HUES64 (cell line): Measurements from ENCODE around the gene STIM1.
A peak's percentile ranks its signal among the peaks of the same experiment; 100 is the strongest.
"Not testable (repeated sequence)": the region's sequence is repeated elsewhere in the genome, so short reads cannot be mapped to it uniquely, and the experiment has no call there.

Source experiments
- H3K27ac ChIP-seq: 2 replicates; pipeline ENCODE4 v1.7.0; 2013; ENCODE audit warnings: low read depth, low read length, inconsistent platforms
- H3K27me3 ChIP-seq: 2 replicates; pipeline ENCODE4 v1.6.1; 2013; ENCODE audit warnings: mild to moderate bottlenecking, low read length; ENCODE audit not compliant: insufficient read depth
- H3K36me3 ChIP-seq: 2 replicates; pipeline ENCODE4 v1.6.1; 2013; ENCODE audit warnings: mild to moderate bottlenecking, low read length; ENCODE audit not compliant: insufficient read depth
- H3K4me1 ChIP-seq: 2 replicates; pipeline ENCODE4 v1.6.1; 2013; ENCODE audit warnings: mild to moderate bottlenecking, low read length, moderate library complexity; ENCODE audit not compliant: insufficient read depth
- H3K4me3 ChIP-seq: 2 replicates; pipeline ENCODE4 v1.5.1; 2013; ENCODE audit warnings: mild to moderate bottlenecking, low read length, moderate library complexity
- H3K9ac ChIP-seq: 2 replicates; pipeline ENCODE4 v1.6.1; 2013; ENCODE audit warnings: mild to moderate bottlenecking, low read depth, low read length
- H3K9me3 ChIP-seq: 2 replicates; pipeline ENCODE4 v1.6.1; 2013; ENCODE audit warnings: low read depth, low read length; ENCODE audit not compliant: insufficient read depth
- WGBS: fragments of 150-250, 120-280 bp; methylation state at CpG from one replicate; pipeline ENCODE4 v1.1.7; 2013; ENCODE audit warnings: missing lambda C conversion rate; 5-methylcytosine and 5-hydroxymethylcytosine counted together

STIM1 gene

GRCh38 chr11:3989276-3989920 is 133.9 kb downstream of the STIM1 start:
- WGBS, result 91% methylated on average over 26 of the region's 27 CpGs
- Histone ChIP-seq H3K27ac (no peak overlapping the region), H3K4me3 (peak overlapping the region; percentile 32; the same call in 1 of the 2 replicates)

GRCh38 chr11:3989921-3990290 is 134.4 kb downstream of the STIM1 start:
- H3K9me3 ChIP-seq, result peaks cover 14% of the 10 kb centered on the region
- H3K27ac ChIP-seq, result no peak overlapping the region
- H3K4me3 ChIP-seq, result no peak overlapping the region
- no peaks in the 10 kb centered on the region for H3K36me3 ChIP-seq
- no peak overlapping the region for H3K9ac ChIP-seq
- no peaks in the 10 kb centered on the region; the same call in 1 of the 2 replicates for H3K4me1 ChIP-seq
- 0 out of 2 replicates have a peak, but pooled peaks cover 2% of the 10 kb centered on the region for H3K27me3 ChIP-seq
- 88% methylated on average over 2 of the region's 3 CpGs for WGBS

More at GRCh38 chr11:3989276-3989920, 133.9 kb downstream of the STIM1 start:
- no peak overlapping the region for H3K9ac ChIP-seq
- no peaks in the 10 kb centered on the region; the same call in 1 of the 2 replicates for H3K4me1 ChIP-seq
- peaks cover 9% of the 10 kb centered on the region for H3K9me3 ChIP-seq
- H3K27me3 ChIP-seq, result 0 out of 2 replicates have a peak, but pooled peaks cover 2% of the 10 kb centered on the region
- no peaks in the 10 kb centered on the region for H3K36me3 ChIP-seq

- H3K9me3 ChIP-seq, result peaks cover 19% of the 10 kb centered on the region
- H3K36me3 ChIP-seq, result no peaks in the 10 kb centered on the region
- no peaks in the 10 kb centered on the region; the same call in 1 of the 2 replicates for H3K4me1 ChIP-seq
- H3K9ac ChIP-seq, result no peak overlapping the region
- H3K4me3 ChIP-seq, result no peak overlapping the region
- 0 out of 2 replicates have a peak, but pooled peaks cover 2% of the 10 kb centered on the region for H3K27me3 ChIP-seq
- no peak overlapping the region for H3K27ac ChIP-seq
Measured at GRCh38 chr11:3990406-3990805, 134.9 kb downstream of the STIM1 start.

GRCh38 chr11:3992964-3993363 is 137.5 kb downstream of the STIM1 start:
- Histone ChIP-seq H3K4me1 (no peaks in the 10 kb centered on the region; the same call in 1 of the 2 replicates), H3K9me3 (peaks cover 21% of the 10 kb centered on the region), H3K36me3 (no peaks in the 10 kb centered on the region), H3K27ac (no peak overlapping the region), H3K27me3 (0 out of 2 replicates have a peak, but pooled peaks cover 2% of the 10 kb centered on the region), H3K4me3 (no peak overlapping the region), H3K9ac (no peak overlapping the region)
- 80% methylated on average over 1 of the region's 1 CpG for WGBS

- no peaks in the 10 kb centered on the region for H3K36me3 ChIP-seq
- WGBS, result 88% methylated on average over 6 of the region's 6 CpGs
Measured at GRCh38 chr11:3994030-3994640, 138.7 kb downstream of the STIM1 start.

GRCh38 chr11:3995307-3995706 is 139.8 kb downstream of the STIM1 start:
- H3K9me3 ChIP-seq, result peaks cover 31% of the 10 kb centered on the region

More at GRCh38 chr11:3994030-3994640, 138.7 kb downstream of the STIM1 start:
- H3K4me3 ChIP-seq, result no peak overlapping the region
- H3K4me1 ChIP-seq, result no peaks in the 10 kb centered on the region; the same call in 1 of the 2 replicates
- 0 out of 2 replicates have a peak, but pooled peaks cover under 1% of the 10 kb centered on the region for H3K27me3 ChIP-seq
- H3K27ac ChIP-seq, result no peak overlapping the region
- H3K9me3 ChIP-seq, result peaks cover 27% of the 10 kb centered on the region
- H3K9ac ChIP-seq, result no peak overlapping the region

GRCh38 chr11:3995949-3996554 is 140.6 kb downstream of the STIM1 start:
- H3K27me3 ChIP-seq, result no peaks in the 10 kb centered on the region
- H3K9ac ChIP-seq, result no peak overlapping the region
- H3K27ac ChIP-seq, result no peak overlapping the region
- H3K4me3 ChIP-seq, result no peak overlapping the region
- no peaks in the 10 kb centered on the region for H3K4me1 ChIP-seq
- WGBS, result 88% methylated on average over 4 of the region's 4 CpGs
- H3K9me3 ChIP-seq, result peaks cover 31% of the 10 kb centered on the region
- H3K36me3 ChIP-seq, result no peaks in the 10 kb centered on the region

More at GRCh38 chr11:3995307-3995706, 139.8 kb downstream of the STIM1 start:
- WGBS, result 83% methylated on average over 1 of the region's 1 CpG
- Histone ChIP-seq H3K36me3 (no peaks in the 10 kb centered on the region), H3K4me1 (no peaks in the 10 kb centered on the region), H3K9ac (no peak overlapping the region), H3K27ac (no peak overlapping the region), H3K4me3 (no peak overlapping the region), H3K27me3 (no peaks in the 10 kb centered on the region)

GRCh38 chr11:3996651-3997050 is 141.2 kb downstream of the STIM1 start:
- Histone ChIP-seq H3K9me3 (peaks cover 31% of the 10 kb centered on the region), H3K27ac (no peak overlapping the region), H3K36me3 (no peaks in the 10 kb centered on the region), H3K4me3 (no peak overlapping the region), H3K27me3 (no peaks in the 10 kb centered on the region), H3K4me1 (no peaks in the 10 kb centered on the region), H3K9ac (no peak overlapping the region)
- 97% methylated on average over 1 of the region's 1 CpG for WGBS

- not testable (repeated sequence) for H3K9me3 ChIP-seq, H3K4me3 ChIP-seq, H3K27ac ChIP-seq, H3K4me1 ChIP-seq, H3K36me3 ChIP-seq, H3K9ac ChIP-seq, H3K27me3 ChIP-seq
- 75% methylated on average over 1 of the region's 1 CpG for WGBS
Measured at GRCh38 chr11:4004753-4005152, 149.3 kb downstream of the STIM1 start.

- Histone ChIP-seq H3K4me1 (no peaks in the 10 kb centered on the region), H3K27ac (no peak overlapping the region), H3K27me3 (no peaks in the 10 kb centered on the region), H3K36me3 (no peaks in the 10 kb centered on the region), H3K9ac (no peak overlapping the region), H3K4me3 (no peak overlapping the region), H3K9me3 (no peaks in the 10 kb centered on the region)
- WGBS, result 95% methylated on average over 3 of the region's 3 CpGs
Measured at GRCh38 chr11:4006946-4007680, 151.6 kb downstream of the STIM1 start.

GRCh38 chr11:4008116-4008515 is 152.7 kb downstream of the STIM1 start:
- Histone ChIP-seq H3K27me3 (no peaks in the 10 kb centered on the region), H3K4me3 (no peak overlapping the region), H3K9me3 (no peaks in the 10 kb centered on the region), H3K36me3 (no peaks in the 10 kb centered on the region), H3K9ac (no peak overlapping the region), H3K27ac (no peak overlapping the region), H3K4me1 (no peaks in the 10 kb centered on the region)
